Stimulated activated CD8-positive, alpha-beta memory T cell treated with anti-CD3 and anti-CD28 coated beads, Interleukin-4, amount 100 ng/mL, for 24 hours (primary cell): ENCODE results near the gene EIF2B4.
"Not testable (repeated sequence)": the region's sequence is repeated elsewhere in the genome, so short reads cannot be mapped to it uniquely, and the experiment has no call there.

Experiments used
- DNase-seq: peaks from one replicate; pipeline ENCODE4 v3.0.0-alpha.2; 2020; ENCODE audit warnings: low read depth

Gene EIF2B4

GRCh38 chr2:27377618-27378095 lies 7.5 kb upstream of the EIF2B4 start:
- no peak for DNase-seq

GRCh38 chr2:27376866-27377617 lies 6.9 kb upstream of the EIF2B4 start:
- no peak for DNase-seq

GRCh38 chr2:27376151-27376865 lies 6.2 kb upstream of the EIF2B4 start:
- no peak for DNase-seq

GRCh38 chr2:27375513-27376099 lies 5.5 kb upstream of the EIF2B4 start:
- no peak for DNase-seq

GRCh38 chr2:27373567-27373966 lies 3.4 kb upstream of the EIF2B4 start:
- DNase-seq, result no peak

GRCh38 chr2:27372937-27373336 lies 2.8 kb upstream of the EIF2B4 start:
- DNase-seq, result no peak

GRCh38 chr2:27370816-27371620 lies 880 bp upstream of the EIF2B4 start:
- no peak for DNase-seq

- DNase-seq, result no peak
These were observed 590 bp downstream of the EIF2B4 start for GRCh38 chr2:27369471-27370025.

- DNase-seq, result no peak
These were observed 6.2 kb downstream of the EIF2B4 start for GRCh38 chr2:27363933-27364332.

- DNase-seq, result no peak
These were observed 7.3 kb downstream of the EIF2B4 start for GRCh38 chr2:27362678-27363420.

- DNase-seq, result peak; percentile 89
These were observed 13.6 kb downstream of the EIF2B4 start, which contains the start of gene GTF3C2 for GRCh38 chr2:27356382-27357181. GTF3C2 (minus strand) TSS chr2:27356764; CDS start chr2:27343554, 13,210 bp downstream.

- DNase-seq, result no peak
These were observed 14.1 kb downstream of the EIF2B4 start for GRCh38 chr2:27356056-27356381.

GRCh38 chr2:27354597-27354927 lies 15.6 kb downstream of the EIF2B4 start:
- no peak for DNase-seq

- no peak for DNase-seq
These were observed 16.2 kb downstream of the EIF2B4 start for GRCh38 chr2:27353762-27354596.

GRCh38 chr2:27353386-27353761 lies 16.8 kb downstream of the EIF2B4 start:
- not testable (repeated sequence) for DNase-seq

- DNase-seq, result no peak
These were observed 18.1 kb downstream of the EIF2B4 start for GRCh38 chr2:27351802-27352598.

GRCh38 chr2:27350106-27350693 lies 19.9 kb downstream of the EIF2B4 start:
- DNase-seq, result no peak

- no peak for DNase-seq
These were observed 22.5 kb downstream of the EIF2B4 start for GRCh38 chr2:27347641-27348040.
